Activated gamma-delta T cell treated with anti-CD3 and anti-CD28 coated beads, Interleukin-2, amount 50 U/mL, for 16 hours (primary cell): ENCODE data around the gene NELFB.
"Not testable (repeated sequence)": the region's sequence is repeated elsewhere in the genome, so short reads cannot be mapped to it uniquely, and the experiment has no call there.

Experiments
- DNase-seq: peaks from one replicate; pipeline ENCODE4 v3.0.0-alpha.2; 2020; ENCODE audit warnings: low read depth

NELFB gene

DNA sequence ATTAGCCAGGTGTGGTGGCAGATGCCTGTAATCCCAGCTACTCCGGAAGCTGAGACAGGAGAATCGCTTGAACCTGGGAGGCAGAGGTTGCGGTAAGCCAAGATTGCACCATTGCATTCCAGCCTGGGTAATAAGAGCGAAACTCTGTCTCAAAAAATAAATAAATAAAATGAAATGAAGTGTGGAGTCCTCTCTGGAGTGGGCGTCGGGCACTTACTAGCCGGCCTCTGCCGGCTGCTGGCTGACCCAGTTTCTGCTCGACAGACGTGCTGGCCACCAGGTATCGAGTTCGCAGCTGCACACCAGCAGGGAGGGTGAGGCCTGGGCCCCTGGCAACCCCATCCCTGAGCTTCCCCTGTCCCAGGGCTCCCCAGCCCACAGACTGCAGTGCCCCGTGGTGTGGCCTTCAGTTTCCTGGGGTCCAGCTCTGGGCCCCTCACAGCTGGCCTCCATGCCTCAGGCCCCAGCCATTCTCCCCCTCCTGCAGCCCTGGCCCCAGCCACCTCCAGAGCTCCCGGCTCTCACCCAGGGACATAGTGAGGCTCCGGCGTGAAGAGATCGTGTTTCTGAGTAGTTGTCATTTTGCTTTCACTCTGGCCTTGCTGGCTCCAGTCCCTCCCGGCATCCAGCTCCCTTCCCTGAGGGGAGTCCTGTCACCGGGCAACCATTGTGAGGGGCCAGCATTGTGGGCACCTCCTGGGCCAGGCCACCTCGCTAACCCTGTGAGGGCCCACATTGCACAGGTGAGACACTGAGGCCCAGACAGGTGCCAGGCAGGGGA lies 7.8 kb upstream of the NELFB start:
- DNase-seq: no peak

DNA sequence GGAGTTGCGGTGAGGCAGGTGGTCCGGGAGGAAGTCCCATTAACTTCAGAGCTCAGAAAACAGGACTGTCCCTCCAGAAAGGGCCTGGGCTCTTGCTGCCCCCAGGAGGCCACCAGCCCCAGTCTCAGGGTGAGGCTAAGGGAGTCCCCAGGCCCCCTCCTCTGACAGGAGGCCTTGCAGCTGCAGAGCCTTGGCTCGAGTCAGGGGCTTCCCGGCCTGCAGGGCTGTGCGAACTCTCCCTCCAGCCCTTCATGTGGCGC lies 7.3 kb upstream of the NELFB start:
- DNase-seq: no peak

DNA sequence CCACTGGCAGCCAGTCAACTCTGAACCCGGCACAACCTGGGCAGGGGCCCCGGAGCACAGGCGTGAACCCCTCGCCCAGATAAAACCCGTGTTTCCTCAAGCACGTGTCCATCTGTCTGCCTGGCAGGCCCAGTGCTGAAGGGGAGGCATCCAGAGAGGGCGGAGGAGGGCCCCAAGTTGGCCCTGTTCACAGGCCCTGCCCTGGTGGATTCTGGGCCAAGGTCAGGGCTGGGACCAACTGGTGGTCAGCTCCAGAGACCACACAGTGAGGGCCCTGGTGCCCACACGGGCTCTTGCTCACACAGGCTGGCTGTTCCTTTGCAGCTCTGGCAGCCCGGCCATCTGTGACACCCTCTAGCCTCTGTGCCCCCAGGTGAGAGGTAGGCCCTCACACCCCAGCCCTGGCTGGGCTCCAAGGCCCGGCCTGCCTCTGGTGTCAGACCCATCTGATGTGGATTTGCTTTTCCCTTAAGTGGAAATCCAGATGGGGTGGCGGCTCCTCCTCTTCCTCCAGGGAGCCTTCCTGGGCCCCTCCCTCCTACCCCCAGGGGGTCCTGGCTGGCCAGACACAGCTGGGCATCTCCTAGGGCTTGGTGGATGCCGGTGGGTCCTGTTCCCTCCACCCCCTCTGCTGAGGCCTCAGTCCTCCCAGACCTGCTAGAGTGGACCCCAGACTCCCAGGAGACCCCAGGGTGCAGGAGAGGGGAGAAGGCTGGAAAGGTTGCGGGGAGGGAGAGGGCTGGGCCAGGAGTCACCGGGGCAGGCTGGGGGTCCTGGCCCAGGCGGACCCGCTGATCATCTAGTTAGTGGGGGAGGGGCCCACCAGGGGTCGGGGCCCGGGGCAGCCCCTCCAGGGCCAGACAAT lies 4.6 kb upstream of the NELFB start:
- DNase-seq: no peak

DNA sequence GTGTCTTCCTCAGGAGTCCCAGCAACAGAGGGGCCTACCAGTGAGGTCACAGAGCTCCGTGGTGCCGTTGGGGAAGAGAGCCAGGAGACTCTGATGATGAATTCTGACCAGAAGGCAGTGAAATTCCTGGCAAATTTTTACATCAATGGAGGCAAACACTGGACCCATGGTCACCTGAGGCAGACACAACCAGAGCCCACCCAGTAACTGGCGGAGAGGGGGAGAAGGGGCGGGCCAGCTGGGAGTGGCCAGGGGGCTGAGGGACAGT lies 4.0 kb upstream of the NELFB start, which contains the start of gene STPG3:
TSS of gene STPG3 (plus strand) at position 93 of the 268 bp plus-strand sequence. CDS start at position 94, 1 bp downstream.
- DNase-seq: no peak

DNA sequence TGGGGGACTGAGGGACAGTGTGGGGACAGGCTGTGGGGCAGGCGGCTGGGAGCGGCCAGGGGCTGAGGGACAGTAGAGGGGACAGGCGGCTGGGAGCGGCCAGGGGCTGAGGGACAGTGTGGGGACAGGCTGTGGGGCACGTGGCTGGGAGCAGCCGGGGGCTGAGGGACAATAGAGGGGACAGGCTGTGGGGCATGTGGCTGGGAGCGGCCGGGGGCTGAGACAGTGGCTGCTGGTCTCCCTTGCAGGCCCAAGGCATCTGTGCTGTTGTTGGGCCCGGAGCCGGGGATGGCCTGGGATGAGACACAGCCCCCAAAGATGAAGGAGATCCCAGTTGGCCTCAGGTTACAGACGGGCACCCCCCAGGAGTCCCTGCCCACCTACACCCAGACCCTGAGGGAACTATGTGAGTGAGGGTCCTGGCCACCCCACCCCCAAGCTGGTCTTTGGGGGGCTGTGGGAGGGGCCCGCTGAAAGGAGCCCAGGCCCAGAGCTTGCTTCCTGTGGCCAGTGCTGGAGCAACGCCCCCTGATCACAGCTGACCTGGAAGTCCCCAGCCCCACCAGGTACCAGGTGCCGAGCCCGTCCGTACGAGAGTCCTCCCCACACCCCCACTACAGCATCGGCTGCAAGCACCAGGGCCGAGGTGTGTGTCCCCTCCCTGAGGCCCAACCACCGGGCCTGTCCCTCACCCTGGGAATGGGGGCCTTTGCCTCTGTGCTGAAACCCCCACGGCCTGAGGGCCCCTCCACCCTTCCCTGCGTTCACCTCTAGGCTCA lies 3.4 kb upstream of the NELFB start:
- no peak for DNase-seq

DNA sequence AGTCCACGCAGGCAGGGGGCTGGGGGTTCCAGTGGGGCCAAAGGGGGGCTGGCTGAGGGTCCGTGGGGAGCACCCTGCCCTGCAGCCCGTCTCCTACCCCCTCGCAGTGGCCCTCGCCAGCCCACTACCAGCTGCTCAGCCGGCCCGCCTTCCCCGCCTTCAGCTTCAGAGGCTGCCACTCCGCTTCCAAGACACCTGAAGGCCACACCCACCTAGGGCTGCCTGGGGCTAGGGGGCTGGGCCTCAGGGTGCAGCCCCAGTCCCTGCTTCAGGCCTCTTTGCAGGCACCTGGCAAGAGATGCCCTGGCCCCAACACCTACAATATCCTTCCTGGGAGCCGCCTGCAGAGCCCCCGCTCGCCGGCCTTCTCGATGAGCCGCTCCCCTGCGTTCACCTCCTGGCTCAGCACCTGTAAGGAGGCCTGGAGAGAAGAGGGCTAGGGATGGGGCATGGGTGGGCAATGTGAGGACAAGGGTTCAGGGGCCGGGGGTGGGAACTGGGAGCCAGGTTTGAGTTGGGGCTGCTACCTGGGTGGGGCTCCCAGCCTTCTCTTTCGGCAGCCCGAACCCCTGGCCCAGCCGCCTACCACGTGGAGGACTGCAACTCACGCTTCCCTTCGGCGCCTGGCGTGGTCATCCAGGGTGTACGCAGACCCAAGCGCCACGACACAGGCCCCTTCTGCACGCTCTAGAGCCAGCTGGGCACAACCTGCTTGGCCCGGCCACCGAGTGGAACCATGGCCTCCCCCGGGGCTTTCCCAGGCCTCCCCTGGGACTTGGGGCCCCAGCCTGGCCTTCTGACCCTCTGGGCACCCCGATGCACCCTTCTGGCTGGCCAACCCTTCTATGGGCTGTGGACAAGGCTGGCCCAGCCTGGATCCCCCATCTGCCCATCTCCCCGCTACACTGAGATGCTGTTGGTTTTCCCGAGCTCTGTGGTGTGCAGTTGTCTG lies 2.3 kb upstream of the NELFB start:
- DNase-seq: no peak

DNA sequence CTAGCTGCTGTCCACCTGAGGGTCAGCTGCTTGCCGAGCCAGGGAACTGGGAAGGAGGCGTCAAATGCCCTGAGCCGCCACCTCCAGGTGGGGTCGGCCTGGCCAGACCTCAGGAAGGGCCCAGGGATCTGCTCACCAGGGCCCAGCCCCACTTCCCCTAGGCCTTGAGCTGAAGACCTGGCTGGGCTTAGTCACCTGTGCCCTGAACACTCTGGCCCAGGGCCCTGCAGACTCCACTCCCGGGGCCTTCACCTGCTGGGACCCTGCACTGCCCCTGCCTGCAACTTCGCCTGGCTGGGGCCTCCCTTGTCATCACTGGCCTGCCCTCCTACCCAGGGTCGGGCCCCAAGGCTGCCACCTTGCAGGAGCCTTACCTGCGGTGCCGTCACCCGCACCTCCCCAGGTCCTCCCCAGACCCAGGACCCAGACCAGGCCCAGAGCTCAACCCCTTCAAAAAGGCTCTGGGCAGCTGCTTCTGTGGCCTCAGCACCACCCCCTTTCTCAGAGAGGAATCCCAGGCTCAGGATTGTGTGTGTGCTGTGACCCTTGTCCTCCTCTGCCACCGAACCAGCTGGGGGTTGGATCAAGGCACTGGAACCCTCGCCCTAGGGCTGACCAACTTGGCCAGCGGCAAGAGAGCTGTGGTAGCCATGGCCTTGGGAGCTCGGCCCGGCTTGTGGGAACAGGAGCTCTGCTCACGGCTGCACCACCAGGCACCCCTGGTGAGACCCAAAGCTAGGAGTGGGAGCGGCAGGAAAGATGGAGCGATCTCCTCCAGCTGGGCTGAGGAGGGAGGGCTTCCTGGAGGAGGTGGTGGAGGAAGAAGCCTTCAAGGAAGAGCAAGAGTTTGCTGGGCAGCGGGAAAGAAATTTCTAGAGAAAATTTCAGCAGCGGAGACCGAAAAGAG lies 1.2 kb upstream of the NELFB start:
- no peak for DNase-seq

DNA sequence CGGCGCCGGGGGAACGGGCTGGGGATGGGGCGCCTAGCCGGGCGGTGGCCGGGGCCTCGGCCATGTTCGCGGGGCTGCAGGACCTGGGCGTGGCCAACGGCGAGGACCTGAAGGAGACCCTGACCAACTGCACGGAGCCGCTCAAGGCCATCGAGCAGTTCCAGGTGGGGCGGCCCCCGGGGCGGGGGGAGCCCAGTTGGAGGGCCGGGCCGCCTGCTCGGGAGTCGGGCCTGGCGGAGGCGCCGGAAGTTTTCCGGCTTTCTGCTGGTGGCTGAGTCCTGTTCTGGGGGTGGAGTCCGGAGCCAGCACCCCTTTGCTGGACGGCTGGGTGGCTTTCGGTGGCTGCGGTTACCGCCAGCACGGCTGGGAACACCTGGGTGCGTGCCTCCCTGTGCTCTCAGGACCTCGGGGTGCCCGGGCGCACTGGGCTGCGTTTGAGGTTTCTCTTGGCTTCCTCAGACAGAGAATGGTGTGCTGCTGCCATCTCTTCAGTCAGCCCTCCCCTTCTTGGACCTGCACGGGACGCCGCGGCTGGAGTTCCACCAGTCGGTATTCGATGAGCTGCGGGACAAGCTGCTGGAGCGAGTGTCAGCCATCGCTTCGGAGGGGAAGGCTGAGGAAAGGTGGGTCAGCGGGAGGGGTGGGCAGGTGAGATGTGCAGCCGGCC lies 454 bp downstream of the NELFB start:
- DNase-seq: no peak

DNA sequence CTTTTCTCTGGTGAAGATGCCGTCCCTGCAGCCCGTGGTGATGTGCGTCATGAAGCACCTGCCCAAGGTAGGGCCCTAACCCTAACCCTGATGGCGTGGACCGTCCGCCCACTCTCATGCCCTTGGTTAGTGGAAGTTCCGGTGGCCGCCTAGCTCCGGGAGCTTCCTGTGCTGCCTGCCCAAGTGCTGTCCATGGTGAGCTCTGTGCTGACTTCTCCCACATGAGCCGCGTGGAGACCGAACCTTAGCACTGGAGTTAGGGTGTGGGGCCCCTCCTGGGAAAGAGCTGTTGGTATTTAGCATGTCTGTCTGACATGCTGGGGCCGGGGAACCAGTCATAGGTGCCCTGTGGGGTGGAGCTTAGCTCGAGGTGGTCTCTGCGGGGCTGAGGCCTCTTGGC lies 1.2 kb downstream of the NELFB start:
- DNase-seq: no peak

DNA sequence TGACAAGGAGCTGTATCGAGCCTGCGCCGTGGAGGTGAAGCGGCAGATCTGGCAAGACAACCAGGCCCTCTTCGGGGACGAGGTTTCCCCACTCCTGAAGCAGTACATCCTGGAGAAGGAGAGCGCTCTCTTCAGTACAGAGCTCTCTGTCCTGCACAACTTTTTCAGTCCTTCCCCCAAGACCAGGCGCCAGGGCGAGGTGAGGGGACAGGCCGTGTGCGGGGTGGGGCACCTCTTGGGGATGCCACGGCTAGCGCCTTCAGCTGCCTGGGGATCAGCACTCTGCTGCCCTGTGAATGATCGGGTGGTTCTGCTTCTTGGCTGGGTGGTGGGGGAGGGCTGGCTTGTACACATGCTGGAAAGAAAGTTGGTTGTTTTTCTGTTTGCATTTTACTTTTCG lies 1.7 kb downstream of the NELFB start:
- DNase-seq: no peak

DNA sequence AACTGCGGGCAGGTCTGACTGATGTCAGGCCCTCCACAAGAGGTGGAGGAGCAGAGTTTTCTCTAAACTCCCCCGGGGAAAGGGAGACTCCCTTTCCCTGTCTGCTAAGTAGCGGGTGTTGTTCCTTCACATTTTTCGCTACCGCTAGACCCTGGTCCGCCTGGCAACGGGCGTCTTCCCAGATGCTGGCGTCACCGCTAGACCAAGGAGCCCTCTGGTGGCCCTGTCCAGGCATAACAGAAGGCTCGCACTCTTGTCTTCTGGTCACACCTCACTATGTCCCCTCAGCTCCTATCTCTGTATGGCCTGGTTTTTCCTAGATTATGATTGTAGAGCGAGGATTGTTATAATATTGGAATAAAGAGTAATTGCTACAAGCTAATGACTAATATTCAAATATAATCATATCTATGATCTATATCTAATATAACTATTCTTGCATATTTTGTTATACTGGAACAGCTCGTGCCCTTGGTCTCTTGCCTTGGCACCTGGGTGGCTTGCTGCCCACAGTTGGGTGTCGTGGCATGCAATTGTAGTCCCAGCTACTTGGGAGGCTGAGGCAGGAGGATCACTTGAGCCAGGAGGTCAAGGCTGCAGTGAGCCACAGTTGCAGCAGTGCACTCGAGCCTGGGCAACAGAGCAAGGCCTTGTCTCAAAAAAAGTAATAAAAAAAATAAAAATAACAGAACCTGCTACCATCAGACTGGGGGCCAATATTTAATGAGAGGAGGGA lies 7.2 kb downstream of the NELFB start:
- DNase-seq: not testable (repeated sequence)

DNA sequence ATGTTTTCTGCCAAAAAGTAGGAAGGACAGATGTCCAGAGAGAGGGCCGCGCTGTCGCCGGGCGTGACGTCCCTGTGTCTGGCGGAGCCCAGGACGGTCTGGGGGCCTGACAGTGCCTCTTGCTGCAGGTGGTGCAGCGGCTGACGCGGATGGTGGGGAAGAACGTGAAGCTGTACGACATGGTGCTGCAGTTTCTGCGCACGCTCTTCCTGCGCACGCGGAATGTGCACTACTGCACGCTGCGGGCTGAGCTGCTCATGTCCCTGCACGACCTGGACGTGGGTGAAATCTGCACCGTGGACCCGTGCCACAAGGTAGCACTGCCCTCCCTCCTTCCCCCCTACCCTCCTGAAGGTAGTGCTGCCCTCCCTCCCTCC lies 7.8 kb downstream of the NELFB start:
- DNase-seq: no peak

DNA sequence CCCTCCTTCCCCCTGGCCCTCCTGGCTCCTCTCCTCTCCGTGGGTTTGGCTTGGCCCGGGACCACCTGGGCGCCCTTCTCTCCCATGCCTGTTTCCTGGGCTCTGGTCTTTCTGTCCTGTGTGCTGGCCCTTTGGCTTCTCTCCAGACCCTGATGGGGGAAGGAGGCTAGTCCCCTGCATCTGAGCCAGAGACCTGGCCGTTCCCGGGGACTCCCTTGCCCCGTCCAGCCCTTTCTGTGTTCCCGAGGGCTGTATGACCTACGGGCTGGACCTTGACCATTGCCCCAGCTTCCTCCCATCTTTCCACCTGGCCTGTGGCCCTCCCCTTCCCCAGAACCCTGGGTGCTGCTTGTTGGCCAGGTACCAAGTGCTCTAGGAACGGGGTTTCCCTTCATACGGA lies 8.4 kb downstream of the NELFB start:
- DNase-seq: no peak

DNA sequence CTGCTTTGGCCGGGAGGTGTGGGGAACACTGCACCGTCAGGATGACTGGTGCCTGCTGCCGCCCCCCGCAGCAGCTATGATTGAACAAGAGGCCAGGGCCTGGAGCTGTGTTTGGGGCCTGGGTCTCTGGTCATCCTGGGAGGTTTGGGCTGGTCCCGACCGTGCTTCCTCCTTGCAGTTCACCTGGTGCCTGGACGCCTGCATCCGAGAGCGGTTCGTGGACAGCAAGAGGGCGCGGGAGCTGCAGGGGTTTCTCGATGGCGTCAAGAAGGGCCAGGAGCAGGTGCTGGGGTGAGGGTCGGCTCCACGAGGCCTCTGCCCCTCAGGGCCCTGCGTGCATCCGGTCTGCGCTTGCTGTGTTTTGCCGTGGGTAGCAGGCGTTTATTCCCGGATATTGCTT lies 8.9 kb downstream of the NELFB start:
- DNase-seq: no peak

DNA sequence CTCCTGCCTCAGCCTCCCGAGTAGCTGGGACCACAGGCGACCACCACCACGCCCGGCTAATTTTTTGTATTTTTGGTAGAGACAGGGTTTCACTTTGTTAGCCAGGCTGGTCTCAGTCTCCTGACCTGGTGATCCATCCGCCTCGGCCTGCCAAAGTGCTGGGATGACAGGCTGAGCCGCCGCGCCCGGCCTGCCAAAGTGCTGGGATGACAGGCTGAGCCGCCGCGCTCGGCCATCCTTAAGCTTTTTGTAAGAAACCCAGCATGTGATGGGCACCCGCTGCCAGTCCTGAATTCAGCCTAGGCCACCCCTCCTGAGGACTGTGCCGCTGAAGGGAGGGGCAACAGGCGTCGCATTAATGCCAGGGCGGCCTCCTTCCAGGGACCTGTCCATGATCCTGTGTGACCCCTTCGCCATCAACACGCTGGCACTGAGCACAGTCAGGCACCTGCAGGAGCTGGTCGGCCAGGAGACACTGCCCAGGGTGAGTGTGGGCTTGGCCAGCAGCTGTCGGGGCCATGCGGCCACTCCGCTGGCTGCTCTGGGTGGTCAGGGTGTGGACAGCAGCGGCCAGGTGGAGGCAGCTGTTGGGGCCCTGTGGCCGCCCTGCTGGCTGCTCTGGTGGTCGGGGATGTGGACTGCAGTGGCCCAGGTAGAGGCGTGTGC lies 10.5 kb downstream of the NELFB start:
- no peak for DNase-seq

DNA sequence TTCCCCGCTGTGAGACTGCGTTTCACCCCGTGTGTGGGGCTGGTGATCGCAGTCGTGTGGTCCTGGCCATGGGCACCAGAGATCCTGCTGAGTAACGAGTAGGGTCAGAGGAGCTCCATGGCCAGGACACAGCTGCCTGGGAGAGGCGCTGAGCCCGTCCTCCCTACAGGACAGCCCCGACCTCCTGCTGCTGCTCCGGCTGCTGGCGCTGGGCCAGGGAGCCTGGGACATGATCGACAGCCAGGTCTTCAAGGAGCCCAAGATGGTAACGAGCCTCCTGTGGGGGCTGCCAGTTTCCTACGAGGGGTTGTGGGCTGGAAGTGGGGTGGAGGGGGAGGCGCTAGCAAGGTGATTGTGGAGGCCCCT lies 11.0 kb downstream of the NELFB start:
- no peak for DNase-seq

DNA sequence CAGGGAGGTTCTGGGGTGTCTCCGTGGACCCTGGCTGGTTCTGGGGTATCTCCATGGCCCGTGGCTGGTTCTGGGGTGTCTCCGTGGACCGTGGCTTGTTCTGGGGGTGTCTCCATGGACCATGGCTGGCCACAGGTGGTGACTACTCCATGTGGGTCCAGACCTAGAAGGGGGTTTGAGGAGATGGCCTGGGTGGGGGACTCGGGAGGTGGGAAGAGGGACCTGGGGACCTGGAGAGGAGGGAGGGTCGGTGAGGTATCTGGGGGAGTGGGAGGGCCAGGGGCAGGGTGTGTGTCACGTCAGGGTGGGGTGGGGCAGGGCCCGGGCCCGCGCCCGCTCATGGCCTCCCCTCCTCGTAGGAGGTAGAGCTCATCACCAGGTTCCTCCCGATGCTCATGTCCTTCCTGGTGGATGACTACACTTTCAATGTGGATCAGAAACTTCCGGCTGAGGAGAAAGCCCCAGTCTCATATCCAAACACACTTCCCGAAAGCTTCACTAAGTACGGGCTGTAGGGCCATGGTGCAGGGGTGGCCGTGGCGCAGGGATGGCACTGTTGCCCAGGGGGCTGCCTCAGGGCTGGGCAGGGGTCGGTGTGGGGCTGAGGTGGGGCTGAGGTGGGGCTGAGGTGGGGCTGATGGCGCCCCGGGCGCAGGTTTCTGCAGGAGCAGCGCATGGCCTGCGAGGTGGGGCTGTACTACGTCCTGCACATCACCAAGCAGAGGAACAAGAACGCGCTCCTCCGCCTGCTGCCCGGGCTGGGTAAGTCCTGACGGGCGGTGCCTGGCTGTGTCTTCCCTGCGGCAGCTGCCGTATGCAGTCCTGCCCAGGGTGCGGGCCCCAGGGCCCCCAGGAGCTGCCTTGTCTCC lies 11.7 kb downstream of the NELFB start:
- no peak for DNase-seq

DNA sequence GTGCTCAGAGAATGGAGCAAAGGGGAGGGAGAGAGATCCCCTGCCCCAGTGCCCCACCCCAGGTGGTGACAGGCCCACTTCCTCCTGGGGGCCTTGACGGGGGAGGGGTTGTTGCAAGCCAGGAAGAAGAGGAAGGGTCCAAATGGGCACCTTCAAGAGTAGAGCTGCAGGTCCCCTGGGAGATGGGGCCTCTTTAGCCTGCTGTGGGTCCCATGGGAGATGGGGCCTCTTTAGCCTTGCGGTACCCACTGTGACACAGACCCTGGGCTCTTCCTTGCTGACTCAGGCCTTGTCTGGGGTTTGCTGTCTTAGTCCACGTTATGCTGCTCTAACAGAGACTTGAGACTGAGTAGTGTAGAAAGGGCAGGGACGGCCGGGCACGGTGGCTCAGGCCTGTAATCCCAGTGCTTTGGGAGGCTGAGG lies 12.8 kb downstream of the NELFB start:
- DNase-seq: no peak
